ENCODE results near the gene DIDO1.
"Not testable (repeated sequence)": the region's sequence is repeated elsewhere in the genome, so short reads cannot be mapped to it uniquely, and the experiment has no call there.

DIDO1 gene

GRCh38 chr20:62925420-62926228 is 681 bp downstream of the DIDO1 start:
- no peak for DNase-seq

DNA sequence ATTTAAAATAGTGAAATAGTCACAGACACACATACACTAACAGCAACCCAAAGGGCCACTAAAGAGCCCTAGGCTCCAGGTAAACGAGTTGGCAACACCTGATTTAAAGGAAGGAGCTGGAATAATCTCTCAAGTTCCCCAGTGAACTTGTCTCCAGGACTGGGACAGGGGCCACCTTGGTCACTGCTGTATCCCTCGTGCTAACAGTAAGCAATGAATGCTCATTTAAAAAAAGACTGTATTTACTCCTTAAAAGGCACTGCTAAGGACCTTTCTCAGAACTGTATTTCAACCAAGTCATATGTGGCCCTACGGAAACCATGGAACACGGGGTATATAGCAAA is 1.3 kb downstream of the DIDO1 start:
- DNase-seq: no peak

- DNase-seq: no peak
Observed at GRCh38 chr20:62924442-62925075, 1.7 kb downstream of the DIDO1 start.

- DNase-seq: no peak
Observed at GRCh38 chr20:62923669-62924441, 2.5 kb downstream of the DIDO1 start.

DNA sequence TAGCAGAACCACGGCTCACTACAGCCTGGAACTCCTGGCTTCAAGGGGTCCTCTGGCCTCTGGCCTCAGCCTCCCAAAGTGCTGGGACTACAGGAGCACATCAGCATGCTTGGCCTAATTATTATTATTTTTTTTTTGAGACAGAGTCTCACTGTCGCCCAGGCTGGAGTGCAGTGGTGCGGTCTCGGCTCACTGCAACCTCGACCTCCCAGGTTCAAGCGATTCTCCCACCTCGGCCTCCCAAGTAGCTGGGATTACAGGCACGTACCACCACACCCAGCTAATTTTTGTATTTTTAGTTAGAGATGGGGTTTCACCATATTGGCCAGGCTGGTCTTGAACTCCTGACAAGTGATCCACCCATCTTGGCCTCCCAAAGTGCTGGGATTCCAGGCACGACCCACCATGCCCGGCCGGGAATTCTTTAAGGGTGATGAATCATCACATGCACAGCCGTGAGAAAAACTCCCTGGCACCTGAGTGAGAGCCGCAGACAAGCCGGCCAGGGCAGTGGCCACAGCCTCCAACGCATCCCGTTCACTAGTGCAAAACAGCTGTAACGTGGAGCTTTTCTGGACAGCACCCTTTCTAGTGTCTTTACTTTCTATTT is 3.1 kb downstream of the DIDO1 start:
- DNase-seq: not testable (repeated sequence)

DNA sequence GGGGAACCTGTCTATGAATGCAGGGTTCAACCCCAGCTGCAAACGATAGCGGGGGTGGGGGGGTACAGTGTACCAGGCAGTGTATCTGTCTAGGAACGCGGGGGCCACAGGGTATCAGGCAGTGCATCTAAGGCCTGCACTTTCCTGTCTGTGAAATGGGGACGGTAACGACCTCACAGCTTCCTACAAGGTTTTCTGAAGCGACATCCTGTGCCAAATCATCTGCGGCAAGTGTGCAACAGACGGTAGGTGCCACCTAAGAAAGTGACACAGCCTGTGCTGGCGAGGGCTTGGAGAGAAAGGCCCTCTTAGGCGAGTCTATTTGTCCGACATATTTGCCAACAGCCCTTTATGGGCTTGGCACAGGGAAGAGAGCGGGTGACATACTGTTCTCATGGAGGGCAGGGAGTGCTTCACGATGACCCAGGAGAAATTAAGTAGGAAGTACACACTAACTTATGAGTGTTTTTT is 3.8 kb downstream of the DIDO1 start:
- DNase-seq: no peak

- no peak for DNase-seq
Observed at GRCh38 chr20:62921119-62921687, 5.1 kb downstream of the DIDO1 start.

DNA sequence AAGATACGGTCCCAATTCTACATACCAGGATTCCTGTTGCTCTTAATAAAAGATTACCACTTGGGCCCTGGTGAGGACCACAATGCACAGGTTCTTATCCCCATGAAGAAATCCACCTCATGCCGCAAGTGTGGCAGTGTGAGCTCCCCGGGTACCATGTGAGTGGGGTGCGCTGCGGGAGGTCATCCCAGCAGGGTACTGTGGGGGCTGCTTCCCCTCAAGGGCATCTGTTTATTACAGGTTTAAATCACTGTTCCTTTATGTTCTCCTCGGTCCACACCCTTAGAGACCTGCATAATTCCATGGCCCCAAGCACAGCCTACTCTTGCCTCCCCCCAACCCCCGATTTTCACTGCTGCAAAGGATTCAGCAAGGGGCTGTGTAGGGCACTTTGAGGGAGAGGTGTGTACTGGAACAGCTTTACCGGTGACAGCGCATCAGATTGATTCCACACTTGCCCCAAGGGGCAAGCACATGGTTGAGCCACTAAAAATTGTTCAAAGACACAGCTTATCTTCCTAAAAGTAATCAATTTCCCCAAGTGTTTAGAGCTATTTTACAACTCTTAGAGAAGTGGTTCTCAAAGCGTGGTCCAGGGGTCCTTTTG is 6.2 kb downstream of the DIDO1 start:
- no peak for DNase-seq

DNA sequence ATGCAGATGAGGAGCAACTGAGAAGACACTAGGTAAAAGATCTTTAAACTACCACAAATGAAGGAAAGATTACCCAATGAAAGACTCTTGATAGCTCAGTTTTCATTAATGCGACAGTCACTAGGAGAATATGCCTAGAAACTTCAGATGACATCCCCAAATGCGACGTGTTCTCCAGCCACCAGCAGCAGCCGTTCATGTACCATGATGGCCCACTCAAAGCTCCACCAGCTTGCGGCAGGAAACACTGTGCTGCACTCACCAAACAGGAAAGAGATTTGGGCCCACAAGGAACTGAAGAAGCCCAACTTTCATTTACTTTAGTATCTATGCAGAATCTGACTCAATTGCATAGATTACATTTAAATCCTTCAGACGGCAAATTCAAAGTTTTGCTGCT is 7.5 kb downstream of the DIDO1 start:
- no peak for DNase-seq

DNA sequence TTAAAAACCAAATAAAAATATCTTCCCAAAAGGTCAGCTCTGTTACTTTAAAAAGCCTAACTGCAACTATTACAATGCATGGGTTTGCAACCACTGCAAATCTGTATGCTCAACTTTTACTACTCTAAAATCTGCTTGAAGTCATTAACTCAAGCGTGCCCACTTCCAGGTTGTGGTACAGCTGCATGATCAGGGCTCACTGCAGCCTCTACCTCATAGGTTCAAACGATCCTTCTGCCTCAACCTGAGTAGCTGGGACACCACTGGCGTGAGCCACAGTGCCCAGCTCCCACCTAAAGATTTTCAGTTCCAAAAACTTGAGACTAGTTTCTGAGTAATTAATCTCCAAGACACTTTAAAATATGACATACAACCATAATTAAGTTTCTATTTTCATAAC is 8.2 kb downstream of the DIDO1 start:
- no peak for DNase-seq

DNA sequence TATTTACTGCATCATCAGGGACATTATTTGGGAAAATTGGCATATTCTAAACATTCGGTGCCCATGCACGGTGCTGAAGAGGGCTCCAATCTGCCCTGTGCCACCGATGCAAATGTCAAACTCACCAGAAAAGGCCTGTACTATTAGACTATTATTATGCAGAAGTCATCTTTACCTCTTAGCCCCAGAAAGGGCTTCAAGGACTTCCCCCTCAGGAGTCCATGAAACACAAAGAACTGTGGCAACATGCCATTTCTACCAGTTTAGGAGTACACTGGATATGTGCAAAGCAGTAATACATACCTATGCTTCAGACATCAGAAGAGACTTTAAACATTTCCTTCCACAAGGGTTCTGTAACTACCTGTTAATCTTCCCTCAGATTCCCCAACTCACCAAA is 8.6 kb downstream of the DIDO1 start:
- DNase-seq: no peak

GRCh38 chr20:62916703-62917476 is 9.4 kb downstream of the DIDO1 start:
- no peak for DNase-seq

- no peak for DNase-seq
Observed at GRCh38 chr20:62914970-62915457, 11.3 kb downstream of the DIDO1 start.

- no peak for DNase-seq
Observed at GRCh38 chr20:62914436-62914835, 11.9 kb downstream of the DIDO1 start.

DNA sequence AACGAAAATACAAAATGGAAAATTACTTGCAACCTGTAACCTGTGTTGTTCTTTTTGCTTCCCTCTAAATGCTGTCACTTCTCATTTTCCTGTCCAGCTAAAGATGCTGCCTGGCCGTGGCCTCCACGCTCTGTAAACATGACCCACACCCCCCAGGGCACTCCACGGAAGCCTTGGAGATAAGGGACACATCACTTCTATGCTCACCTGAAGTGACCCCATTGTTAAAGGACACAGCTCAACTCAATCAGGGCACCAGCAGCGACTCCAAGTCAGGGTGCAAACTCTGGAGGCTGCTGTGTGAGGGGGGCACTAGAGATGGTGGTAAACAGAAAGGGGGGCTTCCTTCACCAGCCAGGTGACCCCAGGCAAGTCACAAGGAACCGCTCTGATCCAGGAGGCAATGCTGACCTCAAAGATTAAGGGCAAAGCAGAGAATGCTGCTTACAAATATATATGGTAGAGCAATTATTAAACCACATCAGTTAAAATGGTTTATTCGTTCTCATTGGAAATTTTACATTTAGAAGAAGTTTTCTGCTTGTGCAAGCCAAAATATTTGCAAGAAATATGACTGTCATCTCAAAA is 13.2 kb downstream of the DIDO1 start:
- DNase-seq: no peak

DNA sequence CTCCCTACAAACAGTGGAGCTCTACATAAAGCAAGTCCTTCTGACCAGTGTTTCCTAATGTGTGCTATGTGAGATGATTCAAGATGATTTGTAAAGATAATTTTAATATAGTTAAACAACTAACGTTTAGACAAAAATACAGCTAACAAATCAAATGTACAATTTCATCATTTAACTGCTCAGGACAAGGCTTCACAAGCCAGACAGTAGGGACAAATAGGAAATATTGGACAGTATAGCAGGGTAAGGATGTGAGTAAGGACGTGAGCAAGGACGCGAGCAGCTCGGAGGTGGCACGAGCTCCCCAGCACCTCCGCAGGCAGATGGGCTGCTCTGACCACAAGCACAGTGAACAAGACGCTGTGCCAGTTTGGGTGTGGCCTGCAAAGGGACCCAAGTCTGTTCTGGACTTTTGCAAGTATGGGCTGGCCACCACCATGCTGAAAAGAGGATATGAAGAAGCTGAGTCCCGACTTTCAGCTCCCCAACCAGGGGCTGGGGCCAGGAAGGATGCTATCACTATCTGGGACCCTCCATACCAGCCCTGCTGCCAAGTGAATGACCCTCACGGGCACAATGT is 14.5 kb downstream of the DIDO1 start:
- no peak for DNase-seq

GRCh38 chr20:62910777-62911497 is 15.4 kb downstream of the DIDO1 start:
- DNase-seq: no peak

GRCh38 chr20:62910217-62910766 is 16.0 kb downstream of the DIDO1 start:
- no peak for DNase-seq

GRCh38 chr20:62908971-62909791 is 17.1 kb downstream of the DIDO1 start:
- peak; percentile 16 for DNase-seq

Data from DMS79 (cell line).